GM21447 (cell line): ENCODE data around the gene SLC22A2.
"Not testable (repeated sequence)": the region's sequence is repeated elsewhere in the genome, so short reads cannot be mapped to it uniquely, and the experiment has no call there.

ENCODE experiments used
- ATAC-seq: cut with Tn5 transposase; IDR thresholded peaks from one replicate; pipeline ENCODE4 v1.9.1; 2021; ENCODE audit not compliant: unreplicated experiment

The SLC22A2 gene

DNA sequence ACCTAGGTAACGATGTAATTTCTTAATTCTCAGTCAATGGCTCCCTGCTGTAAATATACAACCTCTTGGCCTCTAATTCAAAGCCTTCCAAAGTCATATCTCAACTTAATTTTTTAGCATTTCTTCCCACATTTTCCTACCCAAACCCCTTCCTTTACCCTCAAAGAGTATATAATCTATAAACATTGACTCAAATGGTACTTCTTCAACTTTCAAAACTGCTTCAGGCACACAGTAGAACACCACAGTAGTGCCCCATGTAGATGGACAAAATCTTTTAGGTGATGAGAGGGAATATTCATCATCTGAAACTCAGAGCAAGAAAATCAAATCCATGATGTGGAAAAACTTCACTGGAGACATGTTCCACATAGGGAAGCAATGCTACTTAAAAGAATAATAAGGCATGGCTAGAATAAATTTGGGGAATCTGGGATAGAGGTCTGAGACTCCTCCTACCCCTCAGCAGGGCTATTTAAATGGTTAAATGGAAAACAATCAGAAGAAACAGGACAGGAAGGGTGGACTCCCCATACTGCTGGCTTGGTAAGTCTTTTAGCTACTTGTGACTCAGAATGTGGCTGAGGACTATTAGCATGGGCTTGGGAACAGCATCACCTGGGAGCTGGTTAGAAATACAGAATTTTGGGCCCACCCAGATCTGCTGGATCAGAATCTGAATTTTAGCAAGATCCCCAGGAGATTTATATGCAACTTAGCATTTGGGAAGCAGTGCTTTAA is 6.4 kb downstream of the SLC22A2 start:
- ATAC-seq = no peak

DNA sequence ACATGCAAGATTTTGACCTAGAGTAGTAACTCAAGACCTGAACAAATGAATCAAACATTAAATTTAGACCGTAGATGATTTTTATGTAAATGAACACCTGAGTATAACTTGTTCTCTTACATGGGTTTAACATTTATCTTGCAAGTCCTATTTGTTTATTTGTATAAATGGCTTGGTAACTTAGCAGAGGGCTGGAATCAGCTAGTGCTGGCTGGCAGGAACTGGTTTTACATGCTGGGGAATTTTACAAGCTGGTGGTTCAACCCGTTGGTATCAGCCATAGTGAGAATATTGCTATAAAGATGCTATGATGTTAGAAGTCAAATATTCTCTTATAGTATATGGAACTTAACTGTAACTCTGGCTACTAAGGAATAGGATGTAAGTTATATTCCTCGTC is 8.9 kb downstream of the SLC22A2 start:
- ATAC-seq = no peak

GRCh38 chr6:160248538-160248937 is 10.1 kb downstream of the SLC22A2 start:
- ATAC-seq = no peak

- ATAC-seq = no peak
These were observed 11.2 kb downstream of the SLC22A2 start for GRCh38 chr6:160247457-160247883.

DNA sequence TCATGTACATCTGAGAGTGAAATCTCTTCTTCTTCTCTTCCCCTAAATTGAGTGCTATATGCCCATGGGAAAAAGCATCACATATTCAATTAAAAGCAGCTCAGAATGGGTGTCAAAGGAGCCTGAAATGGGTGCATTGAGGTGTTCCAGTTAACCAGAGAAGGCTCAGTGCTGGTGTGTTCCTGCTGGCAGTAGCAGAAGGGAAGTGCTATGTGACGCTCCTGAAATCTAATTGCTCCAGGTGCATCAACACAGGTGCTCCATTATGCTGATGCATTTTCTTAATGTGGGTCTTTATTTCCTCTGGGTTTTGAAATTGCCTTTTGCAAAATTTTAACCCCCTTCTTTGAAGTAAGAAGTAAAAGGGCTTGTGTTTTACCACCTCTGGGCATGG is 17.9 kb downstream of the SLC22A2 start:
- ATAC-seq = no peak

DNA sequence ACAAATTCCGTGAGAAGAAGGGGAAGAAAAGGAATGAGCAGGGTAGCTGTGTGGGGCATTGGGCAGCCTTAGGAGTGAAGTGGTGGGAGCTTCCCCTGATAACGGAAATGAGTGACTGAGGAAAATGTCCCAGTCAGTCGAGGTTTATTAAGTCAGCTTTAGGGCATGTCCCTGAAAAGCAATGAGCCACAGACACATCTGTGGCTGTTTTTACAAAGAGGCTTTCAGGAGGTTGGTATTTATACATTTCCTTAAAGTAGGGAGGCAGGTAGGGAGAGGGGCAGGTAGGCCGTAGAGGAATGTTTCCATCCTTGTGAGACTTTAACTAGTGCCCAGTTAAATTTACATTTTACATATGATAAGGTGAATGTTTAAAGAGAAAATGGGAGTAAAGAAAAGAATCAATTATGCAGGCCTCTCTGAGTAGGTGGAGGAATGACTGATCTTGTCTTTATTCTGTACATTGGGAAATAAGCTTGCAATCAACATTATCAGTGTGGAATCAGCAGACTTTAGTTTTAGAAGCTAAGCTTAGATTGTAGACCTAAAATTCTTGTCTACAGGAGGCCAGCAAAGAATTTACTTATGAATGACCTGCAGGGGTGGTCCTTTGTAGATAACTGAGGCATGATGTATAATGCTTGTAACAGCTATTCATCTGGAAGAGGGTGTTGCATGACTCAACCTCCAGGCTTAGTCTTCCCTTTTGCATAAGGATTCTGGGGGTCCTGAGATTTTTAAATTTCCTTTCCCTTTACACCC is 18.5 kb downstream of the SLC22A2 start:
- ATAC-seq = no peak

DNA sequence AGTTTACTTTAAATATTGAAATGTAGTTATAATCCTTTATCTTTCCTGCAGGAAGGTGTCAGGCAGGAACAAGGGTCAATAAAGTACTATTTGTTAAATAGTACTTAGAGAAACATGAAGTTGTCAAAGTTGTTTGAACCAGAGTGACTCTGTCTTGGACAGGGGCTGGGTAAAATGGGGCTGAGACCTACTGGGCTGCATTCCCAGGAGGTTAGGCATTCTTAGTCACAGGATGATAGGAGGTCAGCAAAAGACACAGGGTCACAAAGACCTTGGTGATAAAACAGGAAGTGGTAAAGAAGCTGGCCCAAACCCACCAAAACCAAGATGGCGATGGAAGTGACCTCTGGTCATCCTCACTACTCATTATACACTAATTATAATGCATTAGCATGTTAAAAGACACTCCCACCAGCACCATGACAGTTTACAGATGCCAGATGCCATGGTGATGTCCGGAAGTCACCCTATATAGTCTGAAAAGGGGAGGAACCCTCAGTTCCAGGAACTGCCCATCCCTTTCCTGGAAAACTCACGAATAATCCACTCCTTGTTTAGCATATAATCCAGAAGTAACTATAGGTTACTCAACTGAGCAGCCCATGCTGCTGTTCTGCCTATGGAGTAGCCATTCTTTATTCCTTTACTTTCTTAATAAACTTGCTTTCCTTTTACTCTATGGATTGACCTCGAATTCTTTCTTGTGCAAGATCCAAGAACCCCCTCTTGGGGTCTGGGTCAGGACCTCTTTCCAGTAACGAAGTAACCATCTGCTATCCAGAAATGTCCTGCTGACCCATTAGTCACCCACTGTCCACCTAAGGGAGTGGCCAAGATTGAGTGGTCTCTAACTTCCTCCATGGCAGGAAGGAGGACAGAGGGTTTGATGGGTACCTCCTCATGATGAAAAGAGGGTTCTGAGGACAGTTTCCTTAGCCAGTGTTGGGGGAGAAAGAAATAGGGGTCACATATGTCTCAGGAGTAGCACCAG is 19.6 kb downstream of the SLC22A2 start:
- ATAC-seq = no peak

GRCh38 chr6:160238278-160238711 is 20.3 kb downstream of the SLC22A2 start:
- ATAC-seq = no peak

DNA sequence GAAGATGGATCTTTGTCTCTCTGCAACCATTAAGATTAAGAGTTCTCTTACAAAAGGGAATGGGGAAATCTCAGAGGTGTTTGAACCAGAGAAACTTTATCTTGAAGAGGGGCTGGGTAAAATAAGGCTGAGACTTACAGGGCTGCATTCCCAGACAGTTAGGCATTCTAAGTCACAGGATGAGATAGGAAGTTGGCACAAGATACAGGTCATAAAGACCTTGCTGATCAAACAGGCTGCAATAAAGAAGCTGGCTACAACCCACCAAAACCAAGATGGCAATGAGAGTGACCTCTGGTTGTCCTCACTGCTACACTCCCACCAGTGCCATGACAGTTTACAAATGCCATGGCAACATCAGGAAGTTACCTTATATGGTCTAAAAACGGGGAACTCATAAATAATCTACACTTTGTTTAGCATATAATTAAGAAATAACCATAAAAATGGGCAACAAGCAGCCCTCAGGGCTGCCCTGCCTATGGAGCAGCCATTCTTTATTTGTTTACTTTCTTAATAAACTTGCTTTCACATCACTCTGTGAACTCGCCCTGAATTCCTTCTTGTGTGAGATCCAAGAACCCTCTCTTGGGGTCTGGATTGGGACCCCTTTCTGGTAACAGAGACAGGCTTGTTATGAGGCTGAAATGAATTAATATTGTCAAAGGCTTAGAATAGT is 20.9 kb downstream of the SLC22A2 start:
- not testable (repeated sequence) for ATAC-seq

DNA sequence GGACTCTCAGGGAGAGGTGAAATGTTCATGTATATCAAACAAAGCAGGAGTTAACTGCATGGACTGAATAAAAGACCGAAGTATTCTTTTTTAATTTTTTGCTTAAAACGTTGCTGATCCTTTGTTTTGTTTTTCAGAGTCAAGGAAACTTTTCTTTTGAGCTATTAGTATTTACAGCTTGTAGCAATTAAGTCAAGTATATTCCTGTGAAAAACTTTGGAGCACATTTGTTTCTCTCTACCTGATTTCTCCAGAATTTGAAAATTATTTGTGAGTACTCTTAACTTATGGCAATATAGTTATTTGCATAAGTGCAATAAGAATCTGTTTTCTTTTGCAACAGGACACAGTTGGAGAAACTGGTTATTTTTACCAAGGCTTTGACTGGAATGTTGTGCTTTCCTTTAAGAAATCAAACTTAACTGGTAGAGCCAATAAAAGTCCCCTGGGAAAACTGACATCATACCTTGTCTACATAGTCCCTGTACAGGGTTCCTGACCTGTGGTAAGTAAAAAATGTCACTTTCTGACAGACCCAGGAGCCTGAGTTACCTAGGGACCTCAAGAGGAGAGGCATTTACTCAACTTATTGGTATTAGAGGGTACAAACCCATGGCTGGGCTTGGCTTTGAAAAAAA is 22.3 kb downstream of the SLC22A2 start:
- ATAC-seq = not testable (repeated sequence)

GRCh38 chr6:160233950-160234640 is 24.5 kb downstream of the SLC22A2 start:
- not testable (repeated sequence) for ATAC-seq

DNA sequence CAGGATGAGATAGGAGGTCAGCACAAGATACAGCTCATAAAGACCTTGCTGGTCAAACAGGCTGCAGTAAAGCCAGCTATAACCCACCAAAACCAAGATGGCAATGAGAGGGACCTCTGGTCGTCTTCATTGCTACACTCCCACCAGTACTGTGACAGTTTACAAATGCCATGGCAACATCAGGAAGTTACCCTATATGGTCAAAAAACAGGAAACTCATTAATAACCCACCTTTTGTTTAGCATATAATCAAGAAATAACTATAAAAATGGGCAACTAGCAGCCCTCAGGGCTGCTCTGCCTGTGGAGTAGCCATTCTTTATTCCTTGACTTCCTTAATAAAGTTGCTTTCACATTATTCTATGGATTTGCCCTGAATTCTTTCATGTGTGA is 30.9 kb downstream of the SLC22A2 start:
- no peak for ATAC-seq

- no peak for ATAC-seq
These were observed 31.4 kb downstream of the SLC22A2 start for GRCh38 chr6:160227038-160227768.

- ATAC-seq = no peak
These were observed 32.5 kb downstream of the SLC22A2 start for GRCh38 chr6:160226118-160226591.

- no peak for ATAC-seq
These were observed 33.9 kb downstream of the SLC22A2 start for GRCh38 chr6:160224639-160225237.

- ATAC-seq = no peak
These were observed 36.1 kb downstream of the SLC22A2 start for GRCh38 chr6:160222491-160222890.

- no peak for ATAC-seq
These were observed 36.7 kb downstream of the SLC22A2 start for GRCh38 chr6:160221918-160222317.

DNA sequence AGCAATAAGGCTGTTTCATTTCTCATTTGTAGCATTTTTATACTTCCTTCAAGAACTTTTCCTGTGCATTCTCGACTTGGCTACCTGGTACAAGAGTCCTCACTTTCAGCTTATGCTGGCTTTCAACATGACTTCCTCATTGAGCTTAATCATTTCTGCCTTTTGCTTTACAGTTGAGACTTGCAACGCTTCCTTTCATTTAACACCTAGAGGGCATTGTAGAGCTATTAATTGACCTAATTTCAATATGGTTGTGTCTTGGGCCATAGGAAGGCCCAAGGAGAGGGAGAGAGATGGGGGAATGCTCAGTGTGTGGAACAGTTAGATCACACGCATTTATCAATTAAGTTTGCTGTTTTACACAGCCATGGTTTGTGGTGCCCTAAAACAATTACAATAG is 37.2 kb downstream of the SLC22A2 start:
- peak; percentile 52 for ATAC-seq
